ENCODE data around the gene ZNF786.

DNA sequence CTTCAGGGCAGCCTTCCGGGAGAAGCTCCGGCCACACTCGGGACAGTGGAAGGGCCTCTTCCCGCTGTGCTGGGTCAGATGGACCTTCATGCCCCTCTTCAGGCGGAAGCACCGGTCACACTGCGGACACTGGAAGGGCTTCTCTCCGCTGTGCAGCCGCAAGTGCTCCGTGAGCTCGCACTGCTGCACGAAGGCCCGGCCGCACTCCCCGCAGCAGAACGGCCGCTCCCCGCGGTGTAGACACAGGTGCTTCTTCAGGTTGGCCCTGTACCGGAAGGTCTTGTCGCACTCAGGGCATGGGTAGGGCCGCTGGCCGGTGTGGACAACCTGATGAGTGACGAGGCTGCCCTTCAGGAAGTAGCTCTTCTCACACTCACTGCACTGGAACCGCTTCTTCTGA, 14.2 kb upstream of the ZNF786 start:
- TF ChIP-seq, protein P1, sequence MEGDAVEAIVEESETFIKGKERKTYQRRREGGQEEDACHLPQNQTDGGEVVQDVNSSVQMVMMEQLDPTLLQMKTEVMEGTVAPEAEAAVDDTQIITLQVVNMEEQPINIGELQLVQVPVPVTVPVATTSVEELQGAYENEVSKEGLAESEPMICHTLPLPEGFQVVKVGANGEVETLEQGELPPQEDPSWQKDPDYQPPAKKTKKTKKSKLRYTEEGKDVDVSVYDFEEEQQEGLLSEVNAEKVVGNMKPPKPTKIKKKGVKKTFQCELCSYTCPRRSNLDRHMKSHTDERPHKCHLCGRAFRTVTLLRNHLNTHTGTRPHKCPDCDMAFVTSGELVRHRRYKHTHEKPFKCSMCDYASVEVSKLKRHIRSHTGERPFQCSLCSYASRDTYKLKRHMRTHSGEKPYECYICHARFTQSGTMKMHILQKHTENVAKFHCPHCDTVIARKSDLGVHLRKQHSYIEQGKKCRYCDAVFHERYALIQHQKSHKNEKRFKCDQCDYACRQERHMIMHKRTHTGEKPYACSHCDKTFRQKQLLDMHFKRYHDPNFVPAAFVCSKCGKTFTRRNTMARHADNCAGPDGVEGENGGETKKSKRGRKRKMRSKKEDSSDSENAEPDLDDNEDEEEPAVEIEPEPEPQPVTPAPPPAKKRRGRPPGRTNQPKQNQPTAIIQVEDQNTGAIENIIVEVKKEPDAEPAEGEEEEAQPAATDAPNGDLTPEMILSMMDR (IDR thresholded peaks at IDR 0.05): no peak
- TF ChIP-seq, protein P2, sequence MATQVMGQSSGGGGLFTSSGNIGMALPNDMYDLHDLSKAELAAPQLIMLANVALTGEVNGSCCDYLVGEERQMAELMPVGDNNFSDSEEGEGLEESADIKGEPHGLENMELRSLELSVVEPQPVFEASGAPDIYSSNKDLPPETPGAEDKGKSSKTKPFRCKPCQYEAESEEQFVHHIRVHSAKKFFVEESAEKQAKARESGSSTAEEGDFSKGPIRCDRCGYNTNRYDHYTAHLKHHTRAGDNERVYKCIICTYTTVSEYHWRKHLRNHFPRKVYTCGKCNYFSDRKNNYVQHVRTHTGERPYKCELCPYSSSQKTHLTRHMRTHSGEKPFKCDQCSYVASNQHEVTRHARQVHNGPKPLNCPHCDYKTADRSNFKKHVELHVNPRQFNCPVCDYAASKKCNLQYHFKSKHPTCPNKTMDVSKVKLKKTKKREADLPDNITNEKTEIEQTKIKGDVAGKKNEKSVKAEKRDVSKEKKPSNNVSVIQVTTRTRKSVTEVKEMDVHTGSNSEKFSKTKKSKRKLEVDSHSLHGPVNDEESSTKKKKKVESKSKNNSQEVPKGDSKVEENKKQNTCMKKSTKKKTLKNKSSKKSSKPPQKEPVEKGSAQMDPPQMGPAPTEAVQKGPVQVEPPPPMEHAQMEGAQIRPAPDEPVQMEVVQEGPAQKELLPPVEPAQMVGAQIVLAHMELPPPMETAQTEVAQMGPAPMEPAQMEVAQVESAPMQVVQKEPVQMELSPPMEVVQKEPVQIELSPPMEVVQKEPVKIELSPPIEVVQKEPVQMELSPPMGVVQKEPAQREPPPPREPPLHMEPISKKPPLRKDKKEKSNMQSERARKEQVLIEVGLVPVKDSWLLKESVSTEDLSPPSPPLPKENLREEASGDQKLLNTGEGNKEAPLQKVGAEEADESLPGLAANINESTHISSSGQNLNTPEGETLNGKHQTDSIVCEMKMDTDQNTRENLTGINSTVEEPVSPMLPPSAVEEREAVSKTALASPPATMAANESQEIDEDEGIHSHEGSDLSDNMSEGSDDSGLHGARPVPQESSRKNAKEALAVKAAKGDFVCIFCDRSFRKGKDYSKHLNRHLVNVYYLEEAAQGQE (IDR thresholded peaks at IDR 0.05; ENCODE audit: insufficient read depth in 1 of 2, low read depth in 2 of 2, low read length in 1 of 2): no peak
- no peak for TF ChIP-seq TCF7L2 (IDR thresholded peaks at IDR 0.05; ENCODE audit: low read depth, low read length)
